ENCODE results near the gene OR1I1.

The OR1I1 gene

DNA sequence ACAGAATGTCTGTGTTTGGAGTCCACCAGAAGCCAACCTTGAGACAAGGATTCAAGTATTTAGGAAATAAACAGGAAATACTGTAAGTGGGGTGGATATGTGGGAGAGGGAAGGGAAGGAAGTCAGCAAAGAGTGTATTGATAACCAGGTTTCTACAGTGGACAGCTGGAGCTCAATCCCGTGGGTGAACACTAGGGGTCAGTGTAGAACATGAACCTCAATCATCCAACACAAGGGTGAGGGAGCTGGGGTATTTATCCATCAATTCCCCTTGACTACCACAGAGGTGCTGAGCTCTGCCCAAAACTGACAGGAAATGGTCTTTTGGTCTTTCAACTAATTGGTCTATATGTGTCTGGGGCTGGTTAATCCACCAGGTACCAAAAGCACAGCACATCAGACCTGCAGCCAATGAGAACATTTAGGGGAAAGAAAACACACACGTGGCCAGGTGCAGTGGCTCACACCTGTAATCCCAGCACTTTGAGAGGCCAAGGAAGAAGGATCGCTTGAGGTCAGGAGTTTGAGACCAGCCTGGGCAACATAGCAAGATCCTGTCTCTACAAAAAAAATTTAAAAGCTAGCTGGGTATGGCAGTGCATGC, 19.6 kb downstream of the OR1I1 start:
- DNase-seq (ENCODE audit: insufficient read length) (no peak), FAIRE-seq (peak; percentile 68)

DNA sequence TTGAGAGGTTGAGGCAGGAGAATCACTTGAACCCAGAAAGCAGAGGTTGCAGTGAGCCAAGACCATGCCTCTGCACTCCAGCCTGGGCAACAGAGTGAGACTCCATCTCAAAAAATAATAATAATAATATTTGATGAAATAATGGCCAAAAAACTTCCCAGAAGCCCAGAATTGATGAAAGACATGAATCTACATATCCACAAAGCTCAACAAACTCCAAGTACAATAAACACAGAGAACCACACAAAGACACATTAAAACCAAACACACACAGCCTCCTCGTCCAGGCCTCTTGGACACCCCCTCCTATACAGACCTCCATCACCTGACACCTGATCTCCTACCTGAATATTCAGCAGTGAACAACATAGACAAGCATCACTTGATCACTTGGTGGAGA, 22.0 kb downstream of the OR1I1 start:
- TF ChIP-seq POLR2AphosphoS5 (IDR thresholded peaks at IDR 0.05; ENCODE audit: low read depth, low read length) (no peak), TAF1 (IDR thresholded peaks at IDR 0.05; ENCODE audit: borderline replicate concordance, low read depth, low read length) (no peak)
- FAIRE-seq (no peak), DNase-seq (ENCODE audit: insufficient read length) (no peak)

More for the DNA sequence above, 19.6 kb downstream of the OR1I1 start:
- TF ChIP-seq POLR2AphosphoS5 (IDR thresholded peaks at IDR 0.05; ENCODE audit: low read depth, low read length): no peak
- no peak for TF ChIP-seq TAF1 (IDR thresholded peaks at IDR 0.05; ENCODE audit: borderline replicate concordance, low read depth, low read length)
- TF ChIP-seq POLR2A (IDR thresholded peaks at IDR 0.05; ENCODE audit: low read depth, low read length): no peak

DNA sequence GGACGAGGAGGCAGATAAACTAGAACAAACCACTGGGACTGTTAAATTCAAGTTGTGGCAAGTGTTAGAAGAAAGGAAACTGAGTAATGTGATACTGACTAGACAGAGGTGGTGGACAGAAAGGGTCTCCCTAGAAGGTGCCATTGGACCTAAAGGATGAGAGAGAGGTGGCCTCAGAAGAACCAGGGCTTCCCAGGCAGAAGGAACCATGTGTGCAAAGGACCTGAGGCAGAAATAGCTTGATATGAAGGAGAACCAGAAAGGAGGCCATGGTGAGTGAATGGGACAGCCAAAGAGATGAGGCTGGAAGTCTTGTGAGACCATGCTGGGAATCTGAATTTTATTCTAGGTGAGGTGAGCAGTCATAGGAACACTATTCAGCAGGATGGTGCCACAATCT, 22.4 kb downstream of the OR1I1 start:
- TF ChIP-seq POLR2A (IDR thresholded peaks at IDR 0.05; ENCODE audit: low read depth, low read length) (no peak), TAF1 (IDR thresholded peaks at IDR 0.05; ENCODE audit: borderline replicate concordance, low read depth, low read length) (no peak), POLR2AphosphoS5 (IDR thresholded peaks at IDR 0.05; ENCODE audit: low read depth, low read length) (no peak)
- FAIRE-seq (no peak), DNase-seq (ENCODE audit: insufficient read length) (no peak)

DNA sequence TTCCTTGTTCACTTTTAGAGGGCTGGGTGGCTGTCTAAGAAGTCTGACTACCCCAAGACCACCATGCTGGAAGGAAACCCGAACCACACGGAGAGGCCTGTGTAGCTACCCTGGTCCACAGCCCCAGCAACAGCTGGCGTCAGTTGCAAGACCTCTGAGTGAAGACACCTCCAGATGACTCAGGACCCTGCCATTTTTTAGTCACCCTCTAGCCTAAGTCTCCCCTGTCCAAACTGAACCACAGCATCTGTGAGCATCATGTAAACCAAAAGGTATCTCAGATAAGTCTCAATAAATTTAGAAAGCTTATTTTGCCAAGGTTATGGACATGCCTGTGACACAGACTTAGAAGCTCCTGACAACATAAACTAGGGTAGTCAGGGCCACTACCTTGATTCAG, 23.0 kb downstream of the OR1I1 start:
- TF ChIP-seq POLR2A (IDR thresholded peaks at IDR 0.05; ENCODE audit: low read depth, low read length) (no peak), TAF1 (IDR thresholded peaks at IDR 0.05; ENCODE audit: borderline replicate concordance, low read depth, low read length) (no peak), POLR2AphosphoS5 (IDR thresholded peaks at IDR 0.05; ENCODE audit: low read depth, low read length) (no peak)

DNA sequence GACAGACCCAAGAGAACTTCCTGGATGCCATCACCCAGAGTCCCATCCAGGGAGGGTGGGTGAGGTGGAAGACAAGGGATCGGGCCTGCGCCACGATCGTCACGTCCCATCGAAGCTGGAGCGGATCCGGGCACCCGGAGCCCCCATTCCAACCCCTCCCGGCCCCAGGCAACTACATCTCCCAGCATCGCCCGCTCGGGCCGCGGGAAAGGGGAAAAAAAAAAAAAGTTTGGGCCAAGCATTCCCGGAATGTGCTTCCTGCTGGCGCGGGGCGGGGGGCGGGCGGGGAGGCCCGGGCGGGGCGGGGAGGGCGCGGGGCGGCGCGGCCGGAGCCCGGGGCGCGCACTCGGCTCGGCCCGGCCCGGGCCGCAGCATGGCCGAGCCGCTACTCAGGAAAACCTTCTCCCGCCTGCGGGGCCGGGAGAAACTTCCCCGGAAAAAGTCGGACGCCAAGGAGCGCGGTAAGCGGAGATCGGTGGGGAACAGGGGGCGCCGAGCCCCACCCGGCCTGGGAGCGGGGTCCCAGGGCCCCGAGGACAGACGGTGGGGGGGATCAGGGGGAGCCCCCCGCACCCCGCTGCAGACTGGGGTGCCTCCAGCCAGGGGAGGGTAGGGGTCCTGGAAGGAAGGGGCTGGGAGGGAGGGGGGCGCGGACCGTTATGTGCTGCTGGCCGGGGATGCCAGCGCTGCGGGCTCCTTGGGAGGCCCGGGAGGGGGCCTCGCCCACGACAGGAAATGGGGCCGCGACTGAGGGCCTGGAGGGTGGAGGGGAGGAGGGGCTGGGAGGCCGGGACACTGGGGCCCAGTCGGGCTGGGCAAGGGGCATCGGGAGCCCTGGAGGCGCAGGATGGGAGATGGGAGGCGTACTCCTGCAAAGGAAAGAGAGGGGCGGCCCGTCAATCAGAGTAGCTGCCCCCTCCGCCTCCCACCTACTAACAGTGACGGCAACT, 25.3 kb downstream of the OR1I1 start, which contains the start of gene SYDE1:
Gene SYDE1 (plus strand): TSS at position 341 of the 950 bp plus-strand sequence. CDS start 33 bp downstream, at position 374.
- no peak for FAIRE-seq
- no peak for TF ChIP-seq POLR2AphosphoS5 (IDR thresholded peaks at IDR 0.05; ENCODE audit: low read depth, low read length)
- TF ChIP-seq POLR2A (IDR thresholded peaks at IDR 0.05; ENCODE audit: low read depth, low read length): no peak
- TF ChIP-seq TAF1 (IDR thresholded peaks at IDR 0.05; ENCODE audit: borderline replicate concordance, low read depth, low read length): no peak
- no peak for DNase-seq (ENCODE audit: insufficient read length)

More for the DNA sequence above, 23.0 kb downstream of the OR1I1 start:
- DNase-seq (ENCODE audit: insufficient read length): no peak
- no peak for FAIRE-seq

DNA sequence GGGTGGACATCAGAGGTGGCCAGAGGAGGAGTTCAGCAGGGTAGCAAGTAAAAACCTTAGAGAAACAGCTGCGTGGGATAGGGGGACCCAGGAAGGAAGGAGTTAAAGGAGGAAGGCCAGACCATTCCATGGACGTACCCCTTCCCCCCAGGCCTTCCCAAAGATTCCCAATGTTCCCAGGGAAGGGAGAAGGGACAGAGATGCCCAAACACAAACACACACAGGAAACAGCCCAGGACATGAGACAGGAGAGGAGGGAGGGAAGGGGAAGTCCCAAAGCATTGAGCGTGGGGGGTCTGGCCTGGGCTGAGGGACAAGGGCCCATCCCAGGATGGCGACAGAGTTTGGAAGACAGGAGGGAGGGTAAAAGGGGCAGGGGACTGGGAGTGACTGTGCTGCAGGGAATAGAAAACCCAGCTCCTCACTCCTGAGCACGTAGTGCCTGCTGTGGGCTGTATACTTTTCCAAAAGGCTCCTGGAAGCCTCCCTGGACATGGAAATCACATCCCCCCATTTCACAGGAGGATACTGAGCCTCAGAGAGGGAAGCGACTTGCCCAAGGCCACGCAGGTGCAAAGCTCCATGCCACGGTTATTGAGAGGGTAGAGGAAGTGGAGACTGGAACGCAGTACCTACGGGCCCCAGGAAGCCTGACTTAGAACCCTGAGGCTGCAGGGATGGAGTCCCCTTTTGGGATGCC, 26.3 kb downstream of the OR1I1 start:
- FAIRE-seq (no peak), DNase-seq (ENCODE audit: insufficient read length) (peak; percentile 18)
- TF ChIP-seq POLR2A (IDR thresholded peaks at IDR 0.05; ENCODE audit: low read depth, low read length) (no peak), POLR2AphosphoS5 (IDR thresholded peaks at IDR 0.05; ENCODE audit: low read depth, low read length) (no peak), TAF1 (IDR thresholded peaks at IDR 0.05; ENCODE audit: borderline replicate concordance, low read depth, low read length) (no peak)

DNA sequence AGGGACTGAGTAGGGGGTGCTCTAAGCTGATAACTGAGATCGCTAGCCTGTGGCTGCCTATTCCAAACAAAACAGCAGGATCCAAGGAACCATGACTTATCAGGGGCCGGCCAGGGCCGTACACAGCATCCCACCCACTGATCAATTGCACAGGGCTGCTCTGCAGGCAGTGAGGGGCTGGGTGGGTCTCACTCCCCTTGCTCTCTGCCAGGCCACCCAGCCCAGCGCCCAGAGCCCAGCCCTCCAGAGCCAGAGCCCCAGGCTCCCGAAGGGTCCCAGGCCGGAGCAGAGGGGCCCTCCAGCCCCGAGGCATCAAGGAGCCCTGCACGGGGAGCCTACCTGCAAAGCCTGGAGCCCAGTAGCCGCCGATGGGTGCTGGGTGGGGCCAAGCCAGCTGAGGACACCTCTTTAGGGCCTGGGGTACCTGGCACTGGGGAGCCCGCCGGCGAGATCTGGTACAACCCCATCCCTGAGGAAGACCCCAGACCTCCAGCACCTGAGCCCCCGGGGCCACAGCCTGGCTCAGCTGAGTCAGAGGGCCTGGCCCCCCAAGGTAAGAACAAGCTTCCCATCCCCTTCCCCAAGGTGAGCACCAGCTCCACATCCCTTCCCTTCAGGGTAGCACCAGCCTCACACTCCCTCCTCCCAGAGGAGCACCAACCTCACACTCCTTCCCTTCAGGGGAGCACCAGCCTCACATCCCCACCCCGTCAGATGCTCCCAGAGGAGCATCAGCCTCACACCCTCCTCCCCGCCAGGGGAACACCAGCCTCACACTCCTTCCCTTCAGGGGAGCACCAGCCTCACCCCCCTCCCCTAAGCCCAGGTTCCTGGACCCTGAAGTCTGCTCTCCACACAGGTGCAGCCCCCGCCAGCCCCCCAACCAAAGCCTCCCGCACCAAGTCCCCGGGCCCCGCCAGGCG, 27.1 kb downstream of the OR1I1 start:
- TF ChIP-seq POLR2A (IDR thresholded peaks at IDR 0.05; ENCODE audit: low read depth, low read length) (no peak), TAF1 (IDR thresholded peaks at IDR 0.05; ENCODE audit: borderline replicate concordance, low read depth, low read length) (no peak), POLR2AphosphoS5 (IDR thresholded peaks at IDR 0.05; ENCODE audit: low read depth, low read length) (no peak)
- DNase-seq (ENCODE audit: insufficient read length) (no peak), FAIRE-seq (no peak)

DNA sequence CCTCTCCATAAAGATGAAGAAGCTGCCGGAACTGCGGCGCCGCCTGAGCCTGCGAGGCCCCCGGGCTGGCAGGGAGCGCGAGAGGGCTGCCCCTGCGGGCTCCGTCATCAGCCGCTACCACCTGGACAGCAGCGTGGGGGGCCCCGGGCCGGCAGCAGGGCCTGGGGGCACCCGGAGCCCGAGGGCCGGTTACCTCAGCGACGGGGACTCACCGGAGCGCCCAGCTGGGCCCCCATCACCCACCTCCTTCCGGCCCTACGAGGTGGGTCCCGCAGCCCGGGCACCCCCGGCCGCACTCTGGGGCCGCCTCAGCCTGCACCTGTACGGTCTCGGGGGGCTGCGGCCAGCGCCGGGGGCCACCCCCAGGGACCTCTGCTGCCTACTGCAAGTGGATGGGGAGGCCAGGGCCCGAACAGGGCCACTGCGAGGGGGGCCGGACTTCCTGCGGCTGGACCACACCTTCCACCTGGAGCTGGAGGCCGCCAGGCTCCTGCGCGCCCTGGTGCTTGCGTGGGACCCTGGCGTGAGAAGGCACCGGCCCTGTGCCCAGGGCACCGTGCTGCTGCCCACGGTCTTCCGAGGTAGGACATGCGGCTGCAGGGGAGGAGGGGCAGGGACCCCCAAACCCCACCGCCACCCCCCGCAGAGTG, 27.9 kb downstream of the OR1I1 start:
- FAIRE-seq (no peak), DNase-seq (ENCODE audit: insufficient read length) (no peak)
- TF ChIP-seq POLR2AphosphoS5 (IDR thresholded peaks at IDR 0.05; ENCODE audit: low read depth, low read length): no peak

DNA sequence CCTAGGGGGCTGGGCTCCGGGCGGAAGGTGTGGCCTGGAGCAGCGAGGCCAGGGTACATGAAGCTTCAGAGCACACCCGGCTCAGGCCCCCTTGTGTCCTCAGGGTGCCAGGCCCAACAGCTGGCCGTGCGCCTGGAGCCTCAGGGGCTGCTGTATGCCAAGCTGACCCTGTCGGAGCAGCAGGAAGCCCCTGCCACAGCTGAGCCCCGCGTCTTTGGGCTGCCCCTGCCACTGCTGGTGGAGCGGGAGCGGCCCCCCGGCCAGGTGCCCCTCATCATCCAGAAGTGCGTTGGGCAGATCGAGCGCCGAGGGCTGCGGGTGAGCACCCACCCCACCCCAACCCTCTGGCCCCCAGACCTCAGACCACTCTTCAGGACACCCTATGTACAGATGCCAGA, 28.4 kb downstream of the OR1I1 start:
- no peak for FAIRE-seq
- DNase-seq (ENCODE audit: insufficient read length): no peak
- TF ChIP-seq TAF1 (IDR thresholded peaks at IDR 0.05; ENCODE audit: borderline replicate concordance, low read depth, low read length) (no peak), POLR2A (IDR thresholded peaks at IDR 0.05; ENCODE audit: low read depth, low read length) (no peak), POLR2AphosphoS5 (IDR thresholded peaks at IDR 0.05; ENCODE audit: low read depth, low read length) (no peak)

DNA sequence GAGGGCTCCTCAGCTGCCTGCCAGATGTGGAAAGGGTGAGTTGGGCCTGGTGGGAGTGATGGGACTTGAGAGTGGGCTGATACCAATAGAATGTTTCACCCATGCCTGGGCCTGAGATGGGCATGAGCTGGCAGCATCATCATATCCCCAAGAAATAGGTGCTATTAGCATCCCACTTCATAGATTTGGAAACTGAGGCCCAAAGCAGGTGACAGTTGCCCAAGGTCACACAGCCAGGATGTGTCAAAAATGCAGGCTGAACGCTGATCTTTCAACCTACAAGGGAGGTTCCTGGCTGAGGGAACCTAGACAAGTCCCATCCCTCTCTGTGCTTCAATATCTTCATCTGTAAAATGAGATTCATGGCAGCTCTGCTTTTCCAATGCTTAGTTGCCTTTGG, 29.7 kb downstream of the OR1I1 start:
- no peak for DNase-seq (ENCODE audit: insufficient read length)
- FAIRE-seq: no peak
- TF ChIP-seq POLR2A (IDR thresholded peaks at IDR 0.05; ENCODE audit: low read depth, low read length): no peak
- TF ChIP-seq POLR2AphosphoS5 (IDR thresholded peaks at IDR 0.05; ENCODE audit: low read depth, low read length): no peak
- TF ChIP-seq TAF1 (IDR thresholded peaks at IDR 0.05; ENCODE audit: borderline replicate concordance, low read depth, low read length): no peak
